Activated CD8-positive, alpha-beta memory T cell treated with anti-CD3 and anti-CD28 coated beads for 36 hours (primary cell): ENCODE data around the gene RBM26. TPM values are rescaled to one million over a fixed set of nuclear protein-coding genes. Genes with fewer than 3 reads are reported as not detected.
"Not testable (repeated sequence)": the region's sequence is repeated elsewhere in the genome, so short reads cannot be mapped to it uniquely, and the experiment has no call there.

Experiments
- CTCF ChIA-PET: fragments of 350-600 bp; sonication (Branson Sonifier 250); formaldehyde crosslinking; loops from one replicate; lab custom pipeline; 2021; ENCODE audit warnings: antibody characterized with exemption; lab: Charles Lee
- POLR2A ChIA-PET: fragments of 350-600 bp; sonication (Branson Sonifier 250); formaldehyde crosslinking; loops from one replicate; lab custom pipeline; 2021; ENCODE audit warnings: antibody characterized with exemption; lab: Charles Lee
- total RNA-seq, 2 experiments: library from RNA; stranded (reverse); gene quantifications; one replicate each; pipeline ENCODE4 v1.2.3, GENCODE V29; 2021

The RBM26 gene
- total RNA-seq, 2 experiments from 2014 or later: 64.4 to 64.7 TPM

- CTCF ChIA-PET: no interaction called here
- POLR2A ChIA-PET: no interaction called here
Observed at GRCh38 chr13:79361299-79361698, 44.8 kb downstream of the RBM26 start.

DNA sequence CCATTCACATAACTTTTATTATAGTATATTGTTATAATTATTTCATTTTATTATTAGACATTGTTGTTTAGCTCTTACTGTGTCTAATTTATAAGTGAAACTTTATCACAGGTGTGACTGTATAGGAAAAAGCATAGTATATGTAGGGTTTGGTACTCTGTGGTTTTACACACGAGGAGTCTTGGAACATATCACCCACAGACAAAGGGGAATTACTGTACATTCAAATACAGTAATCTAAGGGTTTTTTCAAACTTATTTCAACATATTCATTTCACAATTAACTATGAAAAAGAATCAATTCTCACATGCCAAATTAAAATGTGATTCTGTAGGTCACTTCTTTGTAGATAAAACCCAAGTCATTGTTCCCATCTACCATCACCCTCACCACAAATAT lies 46.0 kb downstream of the RBM26 start:
- ChIA-PET POLR2A (no interaction called here), CTCF (no interaction called here)

DNA sequence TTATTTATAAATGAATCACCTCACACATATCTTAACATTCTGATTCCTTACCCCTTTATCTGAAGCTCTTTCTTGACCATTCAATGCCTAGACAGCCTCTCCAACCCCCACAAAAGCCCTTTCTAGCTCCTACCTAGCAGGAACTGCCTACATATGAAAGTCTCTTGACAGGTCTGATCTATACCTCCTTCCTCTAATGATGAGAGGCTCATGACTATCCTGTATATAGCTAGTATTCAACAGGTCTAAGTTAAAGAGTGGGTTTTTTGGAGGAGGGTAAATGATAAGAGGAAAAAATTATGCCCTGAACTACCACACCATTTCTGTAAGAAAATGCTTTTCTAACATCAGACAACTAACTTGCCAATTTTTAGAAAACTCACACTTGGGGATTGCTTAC lies 47.0 kb downstream of the RBM26 start:
- POLR2A ChIA-PET: no interaction called here
- CTCF ChIA-PET: interaction anchor here (1.5 kb wide), 1 partner anchor 33 kb away, joined by 4 read pairs; no protein-coding TSS in a partner anchor

- CTCF ChIA-PET: no interaction called here
- POLR2A ChIA-PET: no interaction called here
Observed at GRCh38 chr13:79354285-79354684, 51.8 kb downstream of the RBM26 start.

GRCh38 chr13:79353693-79354092 lies 52.4 kb downstream of the RBM26 start:
- CTCF ChIA-PET: no interaction called here

DNA sequence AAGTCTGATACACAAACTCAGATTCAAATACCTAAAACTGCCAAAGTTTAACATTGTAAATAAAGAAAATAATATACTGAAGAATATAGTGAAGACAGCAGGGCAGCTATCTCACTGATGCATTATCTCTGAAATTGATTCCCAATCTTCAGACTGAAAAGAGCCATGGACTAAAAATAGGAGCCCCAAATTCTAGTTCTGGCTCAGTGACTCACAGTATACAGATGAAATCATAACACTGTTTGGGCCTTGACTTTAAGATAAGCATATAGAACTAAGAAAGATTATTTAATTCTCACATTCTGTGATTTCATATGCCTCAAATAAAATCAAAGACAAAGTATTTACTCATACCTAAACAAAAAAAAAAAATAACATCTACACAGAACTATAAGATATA lies 53.9 kb downstream of the RBM26 start:
- POLR2A ChIA-PET: no interaction called here
- CTCF ChIA-PET: no interaction called here

More at GRCh38 chr13:79353693-79354092, 52.4 kb downstream of the RBM26 start:
- POLR2A ChIA-PET: no interaction called here

DNA sequence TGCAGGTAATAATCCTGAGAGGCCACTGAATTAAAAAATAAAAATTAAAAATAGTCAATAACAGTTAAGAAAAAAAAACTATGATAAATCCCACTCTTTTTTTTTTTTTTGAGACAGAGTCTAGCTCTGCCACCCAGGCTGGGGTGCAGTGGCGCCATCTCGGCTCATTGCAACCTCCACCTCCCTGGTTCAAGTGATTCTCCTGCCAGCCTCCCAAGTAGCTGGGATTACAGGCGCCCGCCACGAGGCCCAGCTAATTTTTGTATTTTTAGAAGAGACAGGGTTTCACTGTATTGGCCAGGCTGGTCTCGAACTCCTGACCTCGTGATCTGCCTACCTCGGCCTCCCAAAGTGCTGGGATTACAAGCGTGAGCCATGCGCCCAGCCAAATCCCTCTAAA lies 56.4 kb downstream of the RBM26 start:
- CTCF ChIA-PET: interaction anchor here (0.6 kb wide), 1 partner anchor 136 kb away, joined by 4 read pairs; no protein-coding TSS in a partner anchor

DNA sequence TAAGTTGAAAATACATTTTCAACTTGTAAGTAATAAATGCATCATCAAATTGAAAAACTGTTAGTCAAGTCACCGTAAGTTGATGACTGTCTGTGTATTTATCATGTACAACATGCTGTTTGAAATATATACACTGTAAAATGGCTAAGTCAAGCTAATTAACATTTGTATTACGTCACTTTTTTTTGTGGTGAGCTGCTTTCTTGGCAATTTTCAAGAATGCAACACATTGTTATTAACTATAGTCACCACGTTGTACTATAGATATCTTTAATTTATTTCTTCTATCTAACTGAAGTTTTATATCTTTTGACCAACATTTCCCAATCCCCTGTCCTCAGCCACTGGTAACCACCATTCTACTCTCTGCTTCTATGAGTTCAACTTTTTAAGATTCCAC lies 57.0 kb downstream of the RBM26 start:
- ChIA-PET CTCF (interaction anchor here (0.6 kb wide), 1 partner anchor 136 kb away, joined by 4 read pairs; no protein-coding TSS in a partner anchor), POLR2A (no interaction called here)

More for the DNA sequence above, 56.4 kb downstream of the RBM26 start:
- POLR2A ChIA-PET: not testable (repeated sequence)

GRCh38 chr13:79346300-79346914 lies 59.6 kb downstream of the RBM26 start:
- POLR2A ChIA-PET: no interaction called here
- CTCF ChIA-PET: no interaction called here

DNA sequence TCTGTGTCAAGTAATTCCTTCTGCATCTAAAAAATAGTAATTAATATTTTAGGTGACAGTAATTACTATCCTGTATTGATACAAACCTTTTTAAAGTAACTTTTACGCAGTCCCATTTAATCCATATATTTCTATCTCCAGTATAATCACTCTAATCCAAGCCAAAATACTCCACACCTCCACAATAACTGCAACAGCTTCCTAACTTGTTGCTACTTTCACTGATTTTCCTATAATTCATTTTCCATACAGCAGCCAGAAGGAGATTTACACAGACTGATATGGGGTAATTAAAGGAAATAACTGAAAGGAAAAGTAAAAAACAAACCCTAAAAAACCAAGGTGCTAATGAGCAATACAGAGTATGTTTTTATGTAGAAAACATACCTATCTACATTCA lies 64.9 kb downstream of the RBM26 start:
- POLR2A ChIA-PET: no interaction called here
- CTCF ChIA-PET: no interaction called here

DNA sequence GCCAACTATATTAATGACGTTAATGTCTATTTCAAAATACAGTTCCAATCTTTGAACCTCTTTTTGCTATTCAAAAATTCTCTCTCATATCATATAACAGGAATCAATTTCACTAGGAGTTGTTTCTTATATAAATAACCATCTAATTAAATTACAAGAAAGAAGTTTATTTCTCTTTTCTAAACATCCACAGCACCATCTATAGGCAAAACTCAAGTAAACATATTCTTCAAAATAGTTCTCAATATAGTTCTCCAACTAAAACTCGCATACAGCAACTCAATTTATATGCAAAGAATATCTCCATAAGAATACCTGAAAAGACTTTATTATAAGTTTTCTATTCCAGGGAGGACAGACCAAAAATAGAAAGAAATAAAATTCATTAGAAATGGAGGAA lies 65.6 kb downstream of the RBM26 start:
- ChIA-PET CTCF (no interaction called here), POLR2A (no interaction called here)

- ChIA-PET POLR2A (no interaction called here), CTCF (no interaction called here)
Observed at GRCh38 chr13:79338343-79338742, 67.7 kb downstream of the RBM26 start.

DNA sequence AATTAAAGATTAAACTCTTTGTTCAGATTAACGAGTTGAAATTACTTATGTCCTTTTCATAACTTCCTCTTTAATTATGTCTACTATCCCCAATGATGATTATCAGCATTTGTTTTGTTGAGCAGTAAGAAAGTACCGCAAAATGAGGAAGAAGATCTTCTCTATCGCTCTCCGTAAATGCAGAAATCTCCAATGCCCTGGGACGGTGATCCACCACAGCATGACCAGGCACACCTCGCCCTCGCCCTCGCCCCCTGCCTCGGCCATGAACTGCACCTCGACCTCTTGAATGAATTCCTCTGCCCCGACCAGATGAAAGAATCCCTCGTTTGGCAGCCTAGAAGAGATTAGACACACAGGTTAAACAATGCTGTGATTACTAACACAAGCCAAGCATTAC lies 69.1 kb downstream of the RBM26 start:
- ChIA-PET POLR2A (no interaction called here), CTCF (no interaction called here)

DNA sequence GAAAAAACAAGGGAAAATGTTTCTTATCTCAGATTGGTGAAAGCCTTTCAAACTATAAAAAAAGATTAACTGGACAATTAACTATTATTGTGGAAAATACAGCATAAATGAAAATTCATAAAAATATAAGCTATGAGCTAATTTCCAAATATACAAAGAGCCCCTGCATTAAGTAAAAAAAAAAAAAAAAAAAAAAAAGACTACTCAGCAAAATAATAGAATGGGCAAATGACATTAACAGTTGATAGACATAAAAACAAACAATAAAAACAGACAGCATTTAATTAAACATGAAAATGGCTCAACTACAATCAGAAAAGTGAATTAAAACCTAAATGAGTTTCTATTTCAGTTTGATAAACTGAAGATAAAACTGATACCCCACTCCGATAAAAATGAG lies 77.5 kb downstream of the RBM26 start:
- ChIA-PET CTCF (no interaction called here), POLR2A (no interaction called here)

DNA sequence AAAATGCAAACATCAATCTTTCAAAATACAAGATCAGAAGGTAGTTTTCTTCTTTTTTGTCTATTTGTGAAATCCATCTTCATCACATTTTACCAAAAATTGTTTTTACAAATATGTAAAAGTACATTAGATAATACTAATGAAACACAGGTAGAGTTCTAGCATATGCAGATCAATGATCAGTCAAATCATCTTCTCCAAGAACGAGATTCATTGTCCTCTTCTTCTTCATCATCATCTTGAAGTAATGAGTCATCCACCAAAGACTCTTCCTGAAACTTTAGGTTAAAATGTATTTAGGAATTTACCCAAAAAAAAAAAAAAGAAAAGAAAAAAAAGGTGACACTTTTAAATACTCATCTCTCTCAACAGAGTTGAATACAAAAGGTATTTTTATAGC lies 85.6 kb downstream of the RBM26 start:
- CTCF ChIA-PET: no interaction called here
- POLR2A ChIA-PET: no interaction called here

DNA sequence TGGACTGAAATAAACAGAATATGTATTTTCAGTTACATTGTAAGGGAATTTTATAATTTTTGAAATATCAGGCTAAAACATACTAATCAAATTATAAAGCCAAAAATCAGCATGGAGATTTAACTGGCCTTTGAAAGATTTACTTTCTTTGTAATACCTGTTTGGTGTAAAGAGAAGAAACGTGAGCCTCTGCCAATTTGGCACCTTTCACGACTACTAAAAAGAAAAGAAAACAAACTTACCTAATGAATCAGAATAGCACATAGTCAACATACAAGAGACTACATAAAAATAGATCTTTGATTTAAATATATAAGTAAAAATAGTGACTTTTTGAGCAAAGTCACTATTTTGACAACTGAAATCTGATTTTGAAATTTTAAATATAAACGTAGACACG lies 87.4 kb downstream of the RBM26 start:
- ChIA-PET POLR2A (no interaction called here), CTCF (no interaction called here)

DNA sequence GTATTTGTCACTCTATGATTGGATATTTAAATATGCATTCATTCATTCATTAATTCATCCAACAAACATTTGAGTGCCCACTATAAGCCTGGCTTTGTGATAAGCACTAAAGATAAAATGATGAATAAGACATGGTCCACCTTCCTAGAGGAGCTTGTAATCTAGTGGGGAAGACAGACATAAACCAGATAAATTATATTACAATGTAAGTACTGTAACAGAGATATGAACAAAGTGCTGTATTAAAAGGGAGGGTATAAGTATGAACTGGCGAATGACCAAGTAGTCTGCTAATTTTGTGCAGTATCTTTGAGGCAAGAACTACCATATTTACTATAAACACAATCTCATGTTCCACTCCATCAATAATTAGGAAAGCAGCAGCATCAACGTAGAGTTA lies 88.2 kb downstream of the RBM26 start:
- CTCF ChIA-PET: no interaction called here
- POLR2A ChIA-PET: no interaction called here

DNA sequence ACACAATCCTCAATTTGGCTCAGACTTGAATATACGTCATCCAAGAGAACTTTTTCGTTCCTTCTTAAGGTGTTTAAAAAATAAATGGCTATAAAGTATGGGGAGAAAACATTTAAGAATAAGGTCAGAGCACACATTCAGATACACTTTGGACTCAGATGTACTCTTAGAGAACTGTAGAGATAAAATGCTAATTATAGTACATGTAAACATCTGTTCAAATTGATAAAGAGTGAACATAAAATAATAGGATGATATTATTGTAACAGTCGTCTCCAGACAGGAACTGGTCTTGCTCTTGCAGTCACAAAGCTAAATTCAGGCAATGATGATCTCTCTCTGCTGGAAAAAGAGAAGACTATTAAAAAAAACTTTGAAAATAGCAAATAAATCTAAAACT lies 91.4 kb downstream of the RBM26 start:
- CTCF ChIA-PET: no interaction called here
- POLR2A ChIA-PET: no interaction called here

DNA sequence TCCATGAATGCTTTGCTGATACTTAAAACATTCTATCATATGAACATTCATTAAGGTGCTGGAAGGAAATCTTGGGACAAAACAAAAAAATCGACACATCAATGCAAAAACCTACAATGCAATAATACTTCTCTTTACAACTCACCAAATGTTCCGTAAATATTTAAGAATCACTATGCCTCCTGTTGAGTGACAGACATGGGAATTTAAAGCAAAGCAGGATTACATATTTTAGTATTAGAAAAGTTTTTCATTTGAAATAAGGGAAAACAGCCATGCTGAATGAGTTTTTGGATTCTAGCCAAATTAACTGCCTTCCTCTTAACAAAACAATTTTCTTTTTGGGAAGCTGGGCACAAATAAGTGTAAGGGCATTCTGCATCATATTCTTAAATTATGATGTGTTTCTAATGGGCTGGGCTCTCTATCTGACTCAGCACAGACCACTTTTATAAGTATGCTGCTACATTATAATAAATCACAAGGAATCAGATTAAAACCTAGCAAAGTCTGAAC lies 93.7 kb downstream of the RBM26 start:
- CTCF ChIA-PET: no interaction called here
- POLR2A ChIA-PET: no interaction called here

- ChIA-PET POLR2A (no interaction called here), CTCF (no interaction called here)
Observed at GRCh38 chr13:79311386-79311785, 94.7 kb downstream of the RBM26 start.

DNA sequence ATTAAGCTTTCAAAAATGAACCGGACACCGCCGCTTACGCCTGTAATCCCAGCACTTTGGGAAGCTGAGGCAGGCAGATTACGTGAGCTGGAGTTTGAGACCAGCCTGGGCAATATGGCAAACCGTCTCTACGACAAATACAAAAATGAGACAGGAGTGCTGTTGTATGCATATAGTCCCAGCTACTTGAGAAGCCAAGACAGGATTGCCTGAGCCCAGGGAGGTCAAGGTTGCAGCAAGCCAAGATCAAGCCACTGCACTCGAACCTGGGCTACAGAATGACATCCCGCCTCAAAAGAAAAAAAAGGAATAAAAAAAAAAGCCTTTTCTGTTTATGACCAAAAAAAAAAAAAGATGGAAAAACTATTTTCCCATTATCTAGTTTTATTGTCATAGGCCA lies 96.4 kb downstream of the RBM26 start:
- ChIA-PET POLR2A (no interaction called here), CTCF (no interaction called here)

GRCh38 chr13:79307866-79308298 lies 98.2 kb downstream of the RBM26 start:
- POLR2A ChIA-PET: no interaction called here
- CTCF ChIA-PET: no interaction called here
